ENCODE measurements around the gene COL6A6.

The COL6A6 gene, protein sequence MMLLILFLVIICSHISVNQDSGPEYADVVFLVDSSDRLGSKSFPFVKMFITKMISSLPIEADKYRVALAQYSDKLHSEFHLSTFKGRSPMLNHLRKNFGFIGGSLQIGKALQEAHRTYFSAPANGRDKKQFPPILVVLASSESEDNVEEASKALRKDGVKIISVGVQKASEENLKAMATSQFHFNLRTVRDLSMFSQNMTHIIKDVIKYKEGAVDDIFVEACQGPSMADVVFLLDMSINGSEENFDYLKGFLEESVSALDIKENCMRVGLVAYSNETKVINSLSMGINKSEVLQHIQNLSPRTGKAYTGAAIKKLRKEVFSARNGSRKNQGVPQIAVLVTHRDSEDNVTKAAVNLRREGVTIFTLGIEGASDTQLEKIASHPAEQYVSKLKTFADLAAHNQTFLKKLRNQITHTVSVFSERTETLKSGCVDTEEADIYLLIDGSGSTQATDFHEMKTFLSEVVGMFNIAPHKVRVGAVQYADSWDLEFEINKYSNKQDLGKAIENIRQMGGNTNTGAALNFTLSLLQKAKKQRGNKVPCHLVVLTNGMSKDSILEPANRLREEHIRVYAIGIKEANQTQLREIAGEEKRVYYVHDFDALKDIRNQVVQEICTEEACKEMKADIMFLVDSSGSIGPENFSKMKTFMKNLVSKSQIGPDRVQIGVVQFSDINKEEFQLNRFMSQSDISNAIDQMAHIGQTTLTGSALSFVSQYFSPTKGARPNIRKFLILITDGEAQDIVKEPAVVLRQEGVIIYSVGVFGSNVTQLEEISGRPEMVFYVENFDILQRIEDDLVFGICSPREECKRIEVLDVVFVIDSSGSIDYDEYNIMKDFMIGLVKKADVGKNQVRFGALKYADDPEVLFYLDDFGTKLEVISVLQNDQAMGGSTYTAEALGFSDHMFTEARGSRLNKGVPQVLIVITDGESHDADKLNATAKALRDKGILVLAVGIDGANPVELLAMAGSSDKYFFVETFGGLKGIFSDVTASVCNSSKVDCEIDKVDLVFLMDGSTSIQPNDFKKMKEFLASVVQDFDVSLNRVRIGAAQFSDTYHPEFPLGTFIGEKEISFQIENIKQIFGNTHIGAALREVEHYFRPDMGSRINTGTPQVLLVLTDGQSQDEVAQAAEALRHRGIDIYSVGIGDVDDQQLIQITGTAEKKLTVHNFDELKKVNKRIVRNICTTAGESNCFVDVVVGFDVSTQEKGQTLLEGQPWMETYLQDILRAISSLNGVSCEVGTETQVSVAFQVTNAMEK (N-terminal part only)

DNA sequence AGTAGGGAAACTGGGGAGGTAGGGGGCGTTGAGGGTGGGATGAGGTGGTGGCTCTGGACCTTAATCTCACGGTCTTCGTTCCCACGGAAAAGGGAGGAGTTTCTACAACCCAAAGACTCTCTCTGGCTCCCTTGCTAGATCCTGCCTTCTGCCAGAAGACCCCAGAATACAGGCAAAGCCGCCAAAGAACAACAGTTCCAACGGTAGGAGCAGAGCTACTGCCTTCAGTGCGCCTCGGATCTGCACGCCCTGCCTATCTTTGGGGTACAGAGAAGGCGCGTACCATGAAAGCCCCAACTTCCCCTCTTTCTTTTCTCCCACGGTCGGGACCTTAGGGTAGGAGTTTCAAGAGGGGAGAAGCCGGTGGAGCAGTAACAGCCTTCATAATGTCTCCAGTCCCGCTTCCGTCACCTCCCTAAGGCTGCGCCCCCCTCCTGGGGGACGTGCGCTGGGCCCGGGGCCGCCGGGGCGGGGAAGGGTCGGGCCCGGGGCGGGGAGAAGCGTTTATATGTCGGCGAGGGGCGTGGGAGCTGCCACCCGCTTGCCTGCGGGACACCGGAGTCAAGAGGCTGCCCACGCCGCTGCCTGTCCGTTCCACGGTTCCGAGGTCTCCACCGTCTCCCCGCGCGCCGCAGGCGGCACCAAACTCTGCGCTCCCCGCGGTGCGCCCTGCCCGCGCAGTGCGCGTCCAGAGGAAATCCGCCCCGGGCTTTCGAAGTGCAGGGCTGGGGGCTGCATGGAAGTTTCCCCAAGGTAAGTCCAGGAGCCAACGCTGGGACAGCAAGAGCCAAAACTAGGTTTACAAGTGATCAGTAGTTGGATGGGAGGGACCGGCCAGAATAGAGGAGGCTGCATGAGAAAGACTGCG, at the start of gene COL6A6:
COL6A6 (plus strand) TSS at position 533 of the 868 bp plus-strand sequence. CDS start 43,188 bp downstream, outside the sequence.
- H3K79me2 ChIP-seq (ENCODE audit: insufficient read depth, low read length): no peaks in the 10 kb centered on the region
- no peak within 1 kb of the TSS for H3K4me2 ChIP-seq (ENCODE audit: low read depth, low read length, poor library complexity, severe bottlenecking)
- no peak within 1 kb of the TSS for H3K27ac ChIP-seq (ENCODE audit: low read depth, low read length)
- no peaks in the 10 kb centered on the region for H3K9me3 ChIP-seq (ENCODE audit: insufficient read depth, low read length)
- no peak for TF ChIP-seq EZH2phosphoT487 (conservative IDR thresholded peaks at IDR 0.05; ENCODE audit: low read length)
- TF ChIP-seq, protein P1, sequence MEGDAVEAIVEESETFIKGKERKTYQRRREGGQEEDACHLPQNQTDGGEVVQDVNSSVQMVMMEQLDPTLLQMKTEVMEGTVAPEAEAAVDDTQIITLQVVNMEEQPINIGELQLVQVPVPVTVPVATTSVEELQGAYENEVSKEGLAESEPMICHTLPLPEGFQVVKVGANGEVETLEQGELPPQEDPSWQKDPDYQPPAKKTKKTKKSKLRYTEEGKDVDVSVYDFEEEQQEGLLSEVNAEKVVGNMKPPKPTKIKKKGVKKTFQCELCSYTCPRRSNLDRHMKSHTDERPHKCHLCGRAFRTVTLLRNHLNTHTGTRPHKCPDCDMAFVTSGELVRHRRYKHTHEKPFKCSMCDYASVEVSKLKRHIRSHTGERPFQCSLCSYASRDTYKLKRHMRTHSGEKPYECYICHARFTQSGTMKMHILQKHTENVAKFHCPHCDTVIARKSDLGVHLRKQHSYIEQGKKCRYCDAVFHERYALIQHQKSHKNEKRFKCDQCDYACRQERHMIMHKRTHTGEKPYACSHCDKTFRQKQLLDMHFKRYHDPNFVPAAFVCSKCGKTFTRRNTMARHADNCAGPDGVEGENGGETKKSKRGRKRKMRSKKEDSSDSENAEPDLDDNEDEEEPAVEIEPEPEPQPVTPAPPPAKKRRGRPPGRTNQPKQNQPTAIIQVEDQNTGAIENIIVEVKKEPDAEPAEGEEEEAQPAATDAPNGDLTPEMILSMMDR (IDR thresholded peaks at IDR 0.05; ENCODE audit: insufficient read depth, low read length, poor library complexity, severe bottlenecking): no peak
- H2AFZ ChIP-seq (ENCODE audit: low read depth, low read length, severe bottlenecking): no peak within 1 kb of the TSS
- H3K27me3 ChIP-seq (ENCODE audit: low read length): no peaks in the 10 kb centered on the region
- H3K9me2 ChIP-seq (replicated peaks; ENCODE audit: insufficient read depth, low read length): no peaks in the 10 kb centered on the region
- no peaks in the 10 kb centered on the region for H3F3A ChIP-seq (ENCODE audit: insufficient read depth)
- no peaks in the 10 kb centered on the region for H4K20me1 ChIP-seq (ENCODE audit: low read depth, low read length)
- no peak within 1 kb of the TSS for H3K4me3 ChIP-seq (ENCODE audit: insufficient read depth, low read length, poor library complexity, severe bottlenecking)
- H3K36me3 ChIP-seq (ENCODE audit: low read length): no peaks in the 10 kb centered on the region
- no peak within 1 kb of the TSS for H3K9ac ChIP-seq (ENCODE audit: low read length)

DNA sequence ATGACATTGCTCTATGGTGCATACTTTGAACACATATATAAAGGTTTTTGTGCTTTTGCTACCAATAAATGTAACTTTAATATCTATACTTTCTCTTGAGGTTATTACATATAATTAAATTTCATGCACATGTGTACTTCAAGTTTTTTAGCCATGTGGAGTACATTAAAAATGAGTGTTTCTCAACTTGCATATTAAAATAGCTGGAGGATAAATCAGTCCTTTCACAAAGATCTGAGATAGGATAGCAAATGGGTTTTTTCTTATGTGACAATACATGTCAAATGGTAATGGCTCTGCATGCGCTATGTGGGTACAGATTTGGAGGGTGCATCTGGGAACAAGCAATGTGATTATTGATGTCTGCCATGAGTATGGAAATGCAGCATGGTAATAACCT, 48.7 kb upstream of the COL6A6 start:
- TF ChIP-seq, protein P1 (IDR thresholded peaks at IDR 0.05; ENCODE audit: insufficient read depth, low read length, poor library complexity, severe bottlenecking): no peak
- no peak for TF ChIP-seq EZH2phosphoT487 (conservative IDR thresholded peaks at IDR 0.05; ENCODE audit: low read length)
- H4K20me1 ChIP-seq (ENCODE audit: low read depth, low read length): no peaks in the 10 kb centered on the region
- no peak overlapping the region for H3K27ac ChIP-seq (ENCODE audit: low read depth, low read length)
- no peaks in the 10 kb centered on the region for H3F3A ChIP-seq (ENCODE audit: insufficient read depth)
- H3K79me2 ChIP-seq (ENCODE audit: insufficient read depth, low read length): no peaks in the 10 kb centered on the region
- no peak overlapping the region for H3K9ac ChIP-seq (ENCODE audit: low read length)
- no peaks in the 10 kb centered on the region for H3K9me3 ChIP-seq (ENCODE audit: insufficient read depth, low read length)
- H3K4me2 ChIP-seq (ENCODE audit: low read depth, low read length, poor library complexity, severe bottlenecking): no peak overlapping the region
- 0 out of 2 replicates have a peak, but pooled peaks cover 3% of the 10 kb centered on the region for H3K9me2 ChIP-seq (replicated peaks; ENCODE audit: insufficient read depth, low read length)
- H3K27me3 ChIP-seq (ENCODE audit: low read length): no peaks in the 10 kb centered on the region
- no peak overlapping the region for H2AFZ ChIP-seq (ENCODE audit: low read depth, low read length, severe bottlenecking)
- no peak overlapping the region for H3K4me3 ChIP-seq (ENCODE audit: insufficient read depth, low read length, poor library complexity, severe bottlenecking)
- H3K36me3 ChIP-seq (ENCODE audit: low read length): no peaks in the 10 kb centered on the region

DNA sequence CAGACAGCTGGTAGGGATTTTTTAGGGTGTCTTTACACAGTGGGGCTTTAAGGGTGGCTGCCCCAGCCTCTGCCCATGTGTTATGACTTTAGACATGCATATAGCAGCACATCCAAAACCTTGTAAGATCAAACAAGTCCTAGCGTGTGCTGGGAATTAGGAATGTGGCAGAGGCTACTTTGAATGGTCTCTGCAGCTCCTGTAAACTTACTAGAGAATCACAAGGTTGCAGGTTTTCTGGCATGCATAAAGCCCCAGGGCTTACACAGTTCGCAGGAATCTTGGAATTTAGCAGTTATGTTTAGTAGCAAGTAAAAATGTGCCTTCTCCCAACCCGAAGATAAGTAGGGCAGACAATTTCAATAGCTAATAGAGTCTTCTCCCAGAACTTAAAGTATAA, 46.9 kb upstream of the COL6A6 start:
- Histone ChIP-seq H3K27me3 (ENCODE audit: low read length) (no peaks in the 10 kb centered on the region), H3K36me3 (ENCODE audit: low read length) (no peaks in the 10 kb centered on the region), H3K4me2 (ENCODE audit: low read depth, low read length, poor library complexity, severe bottlenecking) (no peak overlapping the region), H3K9ac (ENCODE audit: low read length) (no peak overlapping the region), H3K9me3 (ENCODE audit: insufficient read depth, low read length) (no peaks in the 10 kb centered on the region), H3K9me2 (replicated peaks; ENCODE audit: insufficient read depth, low read length) (0 out of 2 replicates have a peak, but pooled peaks cover 3% of the 10 kb centered on the region), H2AFZ (ENCODE audit: low read depth, low read length, severe bottlenecking) (no peak overlapping the region), H3K27ac (ENCODE audit: low read depth, low read length) (no peak overlapping the region), H3F3A (ENCODE audit: insufficient read depth) (no peaks in the 10 kb centered on the region), H4K20me1 (ENCODE audit: low read depth, low read length) (no peaks in the 10 kb centered on the region), H3K4me3 (ENCODE audit: insufficient read depth, low read length, poor library complexity, severe bottlenecking) (no peak overlapping the region), H3K79me2 (ENCODE audit: insufficient read depth, low read length) (no peaks in the 10 kb centered on the region)
- TF ChIP-seq EZH2phosphoT487 (conservative IDR thresholded peaks at IDR 0.05; ENCODE audit: low read length): no peak

Measured in SU-DHL-6 (cell line).